H1 (cell line): ENCODE results near the gene LPCAT3. TPM values are rescaled to one million over a fixed set of nuclear protein-coding genes. Genes with fewer than 3 reads are reported as not detected.
A peak's percentile ranks its signal among the peaks of the same experiment; 100 is the strongest.

Source experiments
- CTCF ChIA-PET: fragments of 300-600 bp; sonication (Branson Sonifier 250); formaldehyde crosslinking; loops from one replicate; lab custom pipeline; 2021; ENCODE audit not compliant: partially characterized antibody; lab: Charles Lee
- POLR2A ChIA-PET: fragments of 300-600 bp; sonication (Branson Sonifier 250); formaldehyde crosslinking; loops from one replicate; lab custom pipeline; 2021; ENCODE audit warnings: inconsistent platforms; ENCODE audit not compliant: partially characterized antibody; lab: Charles Lee
- DNase-seq, 2 experiments: peaks; one replicate each; pipeline versions ENCODE4 v3.0.0 to v3.0.0-alpha.2; 2010 to 2022; ENCODE audit warnings: low spot score in 2 of 2, low read depth in 1 of 2, mixed read lengths in 1 of 2
- FAIRE-seq: peaks from 2 replicates; lab custom pipeline; 2011; peaks lifted over from hg19 to GRCh38; lab: Jason Lieb, UNC
- H2AFZ ChIP-seq: 2 replicates; pipeline ENCODE4 v1.8.1; 2012; ENCODE audit warnings: low read length, inconsistent platforms
- H2AK5ac ChIP-seq: 2 replicates; pipeline ENCODE4 v1.6.1; 2013; ENCODE audit warnings: low read depth, low read length
- H2BK120ac ChIP-seq: replicated peaks from 2 replicates; pipeline ENCODE3; 2013; ENCODE audit warnings: low read depth, low read length, inconsistent platforms
- H2BK12ac ChIP-seq: 2 replicates; pipeline ENCODE4 v1.6.1; 2013; ENCODE audit warnings: low read depth, low read length
- H2BK15ac ChIP-seq: 2 replicates; pipeline ENCODE4 v1.6.1; 2013; ENCODE audit warnings: low read length
- H2BK20ac ChIP-seq: 2 replicates; pipeline ENCODE4 v1.6.1; 2013; ENCODE audit warnings: low read length
- H2BK5ac ChIP-seq: 2 replicates; pipeline ENCODE4 v1.6.1; 2013; ENCODE audit warnings: low read depth, low read length
- H3K14ac ChIP-seq: 2 replicates; pipeline ENCODE4 v1.6.1; 2013; ENCODE audit warnings: inconsistent platforms; ENCODE audit not compliant: insufficient read length
- H3K18ac ChIP-seq: 2 replicates; pipeline ENCODE4 v1.6.1; 2013; ENCODE audit warnings: low read length; ENCODE audit errors: extremely low read depth
- H3K23ac ChIP-seq: 2 replicates; pipeline ENCODE4 v1.6.1; 2013; ENCODE audit warnings: inconsistent platforms; ENCODE audit not compliant: insufficient read length
- H3K23me2 ChIP-seq: 2 replicates; pipeline ENCODE4 v1.6.1; 2013; ENCODE audit warnings: low read depth, low read length
- H3K27ac ChIP-seq: 2 replicates; pipeline ENCODE4 v1.6.1; 2011; ENCODE audit warnings: low read depth, low read length, inconsistent platforms
- H3K27me3 ChIP-seq, 4 experiments: replicated peaks in 1 of 4; 1 replicate in 1 of 4; 2 replicates in 3 of 4; pipeline versions ENCODE4 v1.6.1 to v1.8.1; 2011 to 2013; ENCODE audit warnings: low read length in 3 of 4, mild to moderate bottlenecking in 3 of 4, inconsistent platforms in 2 of 4, mixed read lengths in 2 of 4, moderate library complexity in 1 of 4; ENCODE audit not compliant: control insufficient read depth in 3 of 4, insufficient read depth in 3 of 4; ENCODE audit errors: extremely low read depth in 1 of 4
- H3K36me3 ChIP-seq, 4 experiments: 2 replicates each; pipeline versions ENCODE4 v1.6.1 to v1.8.1; 2011 to 2013; ENCODE audit warnings: mild to moderate bottlenecking in 4 of 4, low read length in 3 of 4, moderate library complexity in 2 of 4, control low read depth in 1 of 4, inconsistent platforms in 1 of 4; ENCODE audit not compliant: insufficient read depth in 4 of 4, control insufficient read depth in 2 of 4
- H3K4ac ChIP-seq: replicated peaks from 2 replicates; pipeline ENCODE3; 2013; ENCODE audit warnings: low read length, low read depth, mixed read lengths, inconsistent platforms; ENCODE audit not compliant: insufficient read length
- H3K4me1 ChIP-seq, 4 experiments: replicated peaks in 1 of 4; 1 replicate in 1 of 4; 2 replicates in 3 of 4; pipeline versions ENCODE4 v1.6.1 to v1.8.1; 2011 to 2013; ENCODE audit warnings: low read length in 3 of 4, inconsistent platforms in 2 of 4, mixed read lengths in 1 of 4; ENCODE audit not compliant: insufficient read depth in 4 of 4, control insufficient read depth in 3 of 4
- H3K4me2 ChIP-seq, 2 experiments: 2 replicates each; pipeline versions ENCODE4 v1.6.1 to v1.8.1; 2011 to 2013; ENCODE audit warnings: low read depth in 2 of 2, low read length in 2 of 2, control low read depth in 1 of 2, inconsistent platforms in 1 of 2, mild to moderate bottlenecking in 1 of 2; ENCODE audit not compliant: insufficient read depth in 1 of 2
- H3K4me3 ChIP-seq, 4 experiments: fragments of 200-600, 300-600 bp in 1 of 4; sonication (generic), shearing (Covaris generic), sonication (Bioruptor Twin) in 1 of 4; 2 replicates each; pipeline versions ENCODE4 v1.5.1 to v1.8.1; 2011 to 2016; ENCODE audit warnings: low read length in 4 of 4, low read depth in 3 of 4, control low read depth in 2 of 4, inconsistent platforms in 2 of 4, mild to moderate bottlenecking in 2 of 4, mixed read lengths in 1 of 4, moderate library complexity in 1 of 4; ENCODE audit not compliant: insufficient read depth in 2 of 4; ENCODE audit errors: extremely low read depth in 1 of 4
- H3K56ac ChIP-seq: replicated peaks from 2 replicates; pipeline ENCODE3; 2013; ENCODE audit warnings: low read depth, mild to moderate bottlenecking, mixed read lengths, low read length, inconsistent platforms; ENCODE audit not compliant: insufficient read length
- H3K79me1 ChIP-seq: 2 replicates; pipeline ENCODE4 v1.6.1; 2013; ENCODE audit warnings: low read depth, low read length, control low read depth
- H3K79me2 ChIP-seq, 2 experiments: 2 replicates each; pipeline versions ENCODE4 v1.6.1 to v1.8.1; 2012 to 2013; ENCODE audit warnings: low read length in 2 of 2, mild to moderate bottlenecking in 2 of 2, inconsistent platforms in 1 of 2; ENCODE audit not compliant: insufficient read depth in 2 of 2, control insufficient read depth in 1 of 2
- H3K9ac ChIP-seq, 4 experiments: replicated peaks in 1 of 4; 1 replicate in 1 of 4; 2 replicates in 3 of 4; pipeline versions ENCODE4 v1.6.1 to v1.8.1; 2011 to 2013; ENCODE audit warnings: low read depth in 3 of 4, low read length in 3 of 4, control low read depth in 2 of 4, mild to moderate bottlenecking in 2 of 4, moderate library complexity in 2 of 4, inconsistent platforms in 1 of 4; ENCODE audit errors: extremely low read depth in 1 of 4
- H3K9me3 ChIP-seq, 2 experiments: 2 replicates each; pipeline versions ENCODE4 v1.6.1 to v1.8.1; 2012 to 2013; ENCODE audit warnings: mild to moderate bottlenecking in 2 of 2, moderate library complexity in 2 of 2, control low read depth in 1 of 2, inconsistent platforms in 1 of 2, low read depth in 1 of 2, low read length in 1 of 2, mixed read lengths in 1 of 2; ENCODE audit not compliant: insufficient read depth in 2 of 2
- H4K20me1 ChIP-seq, 2 experiments: replicated peaks in 1 of 2; 2 replicates each; pipeline versions ENCODE3 to v1.8.1; 2011 to 2013; ENCODE audit warnings: inconsistent platforms in 2 of 2, low read length in 2 of 2, mild to moderate bottlenecking in 1 of 2; ENCODE audit not compliant: insufficient read depth in 2 of 2, control insufficient read depth in 1 of 2
- H4K5ac ChIP-seq: 2 replicates; pipeline ENCODE4 v1.6.1; 2013; ENCODE audit warnings: low read length, low read depth, mixed read lengths, inconsistent platforms; ENCODE audit not compliant: insufficient read length
- H4K8ac ChIP-seq: 2 replicates; pipeline ENCODE4 v1.8.0; 2013; ENCODE audit warnings: mild to moderate bottlenecking, moderate library complexity, low read length, inconsistent platforms; ENCODE audit not compliant: insufficient read depth; ENCODE audit errors: extremely low read depth
- H4K91ac ChIP-seq: replicated peaks from 2 replicates; pipeline ENCODE3; 2013; ENCODE audit warnings: low read length, mixed read lengths, inconsistent platforms; ENCODE audit not compliant: insufficient read length
- ASH2L ChIP-seq: fragments of 200-600, 300-600 bp; sonication (generic); IDR thresholded peaks from one replicate; pipeline ENCODE4 v1.7.1; 2017; ENCODE audit warnings: low read length
- CBX5 ChIP-seq: fragments of 300-800, 300-1000 bp; sonication (generic); IDR thresholded peaks from 2 replicates; pipeline ENCODE4 v1.7.1; 2016; ENCODE audit warnings: antibody characterized with exemption, low read length, low read depth
- CREB1 ChIP-seq: IDR thresholded peaks from 2 replicates; pipeline ENCODE4 v1.6.1; 2012; ENCODE audit warnings: inconsistent platforms
- CTBP2 ChIP-seq: IDR thresholded peaks from 2 replicates; pipeline ENCODE4 v1.7.0; 2011; ENCODE audit warnings: borderline replicate concordance, mild to moderate bottlenecking, moderate library complexity, mixed read lengths, low read length; ENCODE audit not compliant: insufficient read depth, insufficient read length
- KDM5A ChIP-seq: fragments of 200-600 bp; IDR thresholded peaks from 2 replicates; pipeline ENCODE4 v1.7.1; 2012; ENCODE audit warnings: mild to moderate bottlenecking, low read length, inconsistent platforms, mixed read lengths
- PHF8 ChIP-seq: fragments of 200-600 bp; sonication (generic); conservative IDR thresholded peaks from 2 replicates; pipeline ENCODE4 v1.7.1; 2012; ENCODE audit warnings: low read depth, mild to moderate bottlenecking, inconsistent platforms, low read length, moderate library complexity
- SAP30 ChIP-seq: fragments of 300-600 bp; sonication (generic); IDR thresholded peaks from 2 replicates; pipeline ENCODE4 v1.7.1; 2012; ENCODE audit warnings: low read length, moderate library complexity, mild to moderate bottlenecking, inconsistent platforms; ENCODE audit not compliant: insufficient read depth, insufficient replicate concordance
- SIX5 ChIP-seq: IDR thresholded peaks from 2 replicates; pipeline ENCODE4 v1.6.1; 2011; ENCODE audit warnings: mild to moderate bottlenecking, low read depth, low read length
- SUZ12 ChIP-seq: fragments of 200-600 bp; sonication (generic); IDR thresholded peaks from 2 replicates; pipeline ENCODE4 v1.6.1; 2012; ENCODE audit warnings: mild to moderate bottlenecking, inconsistent platforms, low read length, moderate library complexity, mixed read lengths
- YY1 ChIP-seq: IDR thresholded peaks from 2 replicates; pipeline ENCODE4 v1.6.1; 2011; ENCODE audit warnings: low read depth, mild to moderate bottlenecking, low read length
- WGBS, 2 experiments: shearing (Covaris generic) in 1 of 2; methylation state at CpG; one replicate each; pipeline versions ENCODE4 v1.1.6 to v1.1.7; 2013 to 2015; ENCODE audit warnings: low lambda C conversion rate in 2 of 2, mixed read lengths in 2 of 2, inconsistent platforms in 1 of 2, low coverage in 1 of 2, missing lambda C conversion rate in 1 of 2; ENCODE audit not compliant: insufficient replicate concordance in 2 of 2, insufficient coverage in 1 of 2, insufficient read length in 1 of 2; ENCODE audit errors: extremely low coverage in 1 of 2, missing lambda C conversion rate in 1 of 2; 5-methylcytosine and 5-hydroxymethylcytosine counted together
- polyA plus RNA-seq, 7 experiments: library from polyadenylated mRNA; depleted of rRNA in 3 of 7; stranded (reverse) in 5 of 7; unstranded in 2 of 7; fragments of >200 nt in 5 of 7; fragments of 200-250 nt in 2 of 7; gene quantifications; 1 replicate in 5 of 7; 2 replicates in 1 of 7; 4 replicates in 1 of 7; pipeline versions ENCODE4 v1.2.1 to v1.2.3, GENCODE V29; 2011 to 2013; ENCODE audit warnings: missing spikeins in 2 of 7, mixed read lengths in 2 of 7
- total RNA-seq: library from RNA; stranded (reverse); fragmentation: NEBNext Ultra II Directional; extraction: Animal tissue kit (Norgen Biotek cat#: 25700); gene quantifications from 2 replicates; pipeline ENCODE4 v1.2.1, GENCODE V29; 2021
- TF ChIP-seq, protein P1 (sequence below): IDR thresholded peaks from 2 replicates; pipeline ENCODE4 v1.6.1; 2012; ENCODE audit warnings: inconsistent platforms

Gene LPCAT3
- total and polyA plus RNA-seq, 2 of the 8 experiments (the other 6 are each of a cell fraction or from before 2014, with no cell fraction given) = 55.8 to 70.4 TPM

DNA sequence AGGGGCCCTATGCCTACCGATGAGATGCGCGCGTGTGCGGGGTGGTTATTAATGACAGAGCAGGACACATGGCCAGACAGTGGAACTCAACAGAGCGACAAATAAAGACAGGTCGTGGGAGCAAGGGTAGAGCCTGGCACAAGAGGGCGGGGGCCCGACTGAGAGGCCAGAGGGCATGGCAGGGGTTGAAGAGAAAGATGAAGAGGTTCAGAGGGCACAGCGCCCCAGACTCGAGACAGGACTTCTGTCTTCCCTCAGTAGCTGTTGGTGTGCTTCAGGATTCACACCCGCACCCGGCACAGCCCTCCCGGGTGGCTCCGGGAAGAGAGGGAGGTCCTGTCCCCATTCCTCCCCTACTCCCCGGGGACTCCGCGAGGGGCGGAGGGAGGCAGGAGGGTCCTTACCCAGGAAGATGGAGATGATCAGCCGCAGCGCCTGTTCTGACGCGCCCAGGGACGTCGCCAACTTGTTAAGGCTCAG lies 366 bp downstream of the LPCAT3 start:
- Histone ChIP-seq H3K27ac (peak overlapping the region; percentile 42; the same call in 1 of the 2 replicates), H2BK120ac (no peak overlapping the region), H3K23me2 (0 out of 2 replicates have a peak, but pooled peaks cover 3% of the 10 kb centered on the region), H4K91ac (peak overlapping the region; percentile 91), H2AK5ac (no peak overlapping the region), H3K14ac (no peak overlapping the region), H2BK5ac (peak overlapping the region; percentile 94), H3K9me3 (no peaks in the 10 kb centered on the region), H4K8ac (peak overlapping the region; percentile 92; the same call in 1 of the 2 replicates), H3K18ac (peak overlapping the region; percentile 83), H3K79me1 (peaks cover 8% of the 10 kb centered on the region; the same call in 1 of the 2 replicates), H3K4ac (peak overlapping the region; percentile 80), H2BK15ac (peak overlapping the region; percentile 81; the same call in 1 of the 2 replicates), H3K4me2 (peak overlapping the region; percentile 84 to 87), H3K23ac (no peak overlapping the region), H2AFZ (peak overlapping the region; percentile 20; the same call in 1 of the 2 replicates)
- WGBS, 2 experiments = 2% methylated on average over 22 of the region's 25 CpGs; no CpG with 5 or more reads in 1 of the 2 experiments
- POLR2A ChIA-PET = interaction anchor here (1.0 to 3.6 kb wide), 11 partner anchors 13 to 150 kb away, joined by 3 to 27 read pairs (median 6); partner anchors contain the start of genes C12orf57, C1RL, RNU7-1 and TPI1
- FAIRE-seq = no peak
- CTCF ChIA-PET = interaction anchor here (0.8 to 3.4 kb wide), 17 partner anchors 9 to 146 kb away, joined by 3 to 14 read pairs (median 4); partner anchors contain the start of genes C1R and C1RL
- TF ChIP-seq PHF8 (no peak; the same call in 1 of the 2 replicates), YY1 (no peak), ASH2L (peak; percentile 86), SUZ12 (no peak), SIX5 (no peak), SAP30 (peak; percentile 79), CBX5 (no peak), CTBP2 (no peak), KDM5A (0 out of 2 replicates have a peak, but pooled peaks have one; percentile 15), CREB1 (no peak)
- TF ChIP-seq, protein P1, sequence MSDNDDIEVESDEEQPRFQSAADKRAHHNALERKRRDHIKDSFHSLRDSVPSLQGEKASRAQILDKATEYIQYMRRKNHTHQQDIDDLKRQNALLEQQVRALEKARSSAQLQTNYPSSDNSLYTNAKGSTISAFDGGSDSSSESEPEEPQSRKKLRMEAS = peak; percentile 5; the same call in 1 of the 2 replicates
- TF ChIP-seq, all 59 proteins: peak for 4
- Histone ChIP-seq H3K4me1 (peaks cover 0 to 3% (median under 1%) of the 10 kb centered on the region in 4 experiments; a peak in 2 of 7 replicates), H3K27me3 (no peaks in the 10 kb centered on the region), H4K5ac (peak overlapping the region; percentile 62), H3K4me3 (peak overlapping the region; percentile 74 to 91 (median 80)), H2BK12ac (peak overlapping the region; percentile 75; the same call in 1 of the 2 replicates), H4K20me1 (peaks cover 2 to 7% of the 10 kb centered on the region in 2 experiments), H2BK20ac (no peak overlapping the region), H3K9ac (peak overlapping the region; percentile 54 to 85 (median 68)), H3K36me3 (peaks cover 0 to 3% (median 0%) of the 10 kb centered on the region in 4 experiments; a peak in 1 of 8 replicates), H3K56ac (peak overlapping the region; percentile 87), H3K79me2 (peaks cover 0 to 27% of the 10 kb centered on the region in 2 experiments; a peak in 2 of 4 replicates)
- DNase-seq = no peak
